HepG2 (cell line): ENCODE measurements around the gene DLST. TPM values are rescaled to one million over a fixed set of nuclear protein-coding genes. Genes with fewer than 3 reads are reported as not detected.

Source experiments
- CEBPG ChIP-seq: IDR thresholded peaks from 2 replicates; pipeline ENCODE4 v1.6.1; 2016
- CENPT ChIP-seq: sonication (generic); formaldehyde crosslinking; IDR thresholded peaks from 2 replicates; pipeline ENCODE4 v1.8.0; 2022; ENCODE audit warnings: low read depth, mild to moderate bottlenecking, moderate library complexity, missing genetic modification reagents
- CHCHD3 ChIP-seq: sonication (generic); formaldehyde crosslinking; IDR thresholded peaks from 2 replicates; pipeline ENCODE4 v1.8.0; 2022; ENCODE audit warnings: mild to moderate bottlenecking, missing genetic modification reagents, moderate library complexity
- EED ChIP-seq: sonication (generic); formaldehyde crosslinking; IDR thresholded peaks from 2 replicates; pipeline ENCODE4 v1.5.0; 2020; ENCODE audit warnings: mild to moderate bottlenecking, missing genetic modification reagents
- FOSL1 ChIP-seq: sonication (generic); formaldehyde crosslinking; IDR thresholded peaks from 2 replicates; pipeline ENCODE4 v1.9.0; 2021; ENCODE audit warnings: missing genetic modification reagents, borderline replicate concordance
- FOXC1 ChIP-seq: sonication (generic); formaldehyde crosslinking; IDR thresholded peaks from 2 replicates; pipeline ENCODE4 v1.8.0; 2022; ENCODE audit warnings: mild to moderate bottlenecking, missing genetic modification reagents, borderline replicate concordance
- GZF1 ChIP-seq: sonication (generic); formaldehyde crosslinking; IDR thresholded peaks from 2 replicates; pipeline ENCODE4 v1.5.1; 2020; ENCODE audit warnings: mild to moderate bottlenecking, missing genetic modification reagents
- HIC2 ChIP-seq: sonication (generic); formaldehyde crosslinking; IDR thresholded peaks from 2 replicates; pipeline ENCODE4 v1.9.0; 2022; ENCODE audit warnings: low read depth, missing genetic modification reagents
- KAT7 ChIP-seq: IDR thresholded peaks from 2 replicates; pipeline ENCODE4 v1.6.1; 2018; ENCODE audit warnings: borderline replicate concordance, missing compliant biosample characterization
- REST ChIP-seq, 2 experiments: IDR thresholded peaks; 2 replicates each; pipeline ENCODE4 v1.6.1; 2011 to 2012; ENCODE audit warnings: low read length in 2 of 2, borderline replicate concordance in 1 of 2, low read depth in 1 of 2, mild to moderate bottlenecking in 1 of 2, moderate library complexity in 1 of 2
- ZNF3 ChIP-seq: IDR thresholded peaks from 2 replicates; pipeline ENCODE4 v1.7.0; 2017; ENCODE audit warnings: inconsistent platforms
- ZNF318 ChIP-seq: sonication (generic); formaldehyde crosslinking; IDR thresholded peaks from 2 replicates; pipeline ENCODE4 v1.4.0; 2020; ENCODE audit warnings: mild to moderate bottlenecking, missing genetic modification reagents
- ZNF556 ChIP-seq: sonication (generic); formaldehyde crosslinking; IDR thresholded peaks from 2 replicates; pipeline ENCODE4 v1.4.0; 2020; ENCODE audit warnings: mild to moderate bottlenecking, missing genetic modification reagents, borderline replicate concordance
- ZNF576 ChIP-seq: sonication (generic); formaldehyde crosslinking; IDR thresholded peaks from 2 replicates; pipeline ENCODE4 v1.4.0; 2020; ENCODE audit warnings: mild to moderate bottlenecking, missing genetic modification reagents
- ZNF589 ChIP-seq: sonication (generic); formaldehyde crosslinking; conservative IDR thresholded peaks from 2 replicates; pipeline ENCODE4 v1.8.0; 2022; ENCODE audit warnings: mild to moderate bottlenecking, moderate library complexity, missing genetic modification reagents
- ZNF678 ChIP-seq: sonication (generic); formaldehyde crosslinking; IDR thresholded peaks from 2 replicates; pipeline ENCODE4 v1.4.0; 2020; ENCODE audit warnings: mild to moderate bottlenecking, missing genetic modification reagents
- polyA plus RNA-seq, 8 experiments: library from polyadenylated mRNA; depleted of rRNA in 3 of 8; stranded (reverse) in 7 of 8; unstranded in 1 of 8; fragments of >200 nt; fragmentation: Illumina TruSeq in 4 of 8; extraction: Trizol in 4 of 8; gene quantifications; 2 replicates each; pipeline versions ENCODE4 v1.2.1 to v1.2.3, GENCODE V29; 2011 to 2016; ENCODE audit warnings: low read depth in 4 of 8, missing spikeins in 1 of 8, mixed read lengths in 1 of 8; ENCODE audit not compliant: insufficient read depth in 1 of 8
- total RNA-seq, 5 experiments: library from RNA; depleted of rRNA; stranded (reverse); fragments of >200 nt; fragmentation: Illumina TruSeq; extraction: Trizol; gene quantifications; 2 replicates each; pipeline ENCODE4 v1.2.3, GENCODE V29; 2016; ENCODE audit warnings: low read depth in 1 of 5

DLST gene
- total and polyA plus RNA-seq, 2 of the 13 experiments (the other 11 are each of a cell fraction or from before 2014, with no cell fraction given), result 56.5 to 94.3 TPM

- TF ChIP-seq ZNF576 (CRISPR knock-in tag) (no peak), CEBPG (CRISPR knock-in tag) (no peak), CHCHD3 (CRISPR knock-in tag) (no peak), CENPT (CRISPR knock-in tag) (no peak), REST (IDR thresholded peaks at IDR 0.05; ENCODE audit: borderline replicate concordance in 1 of 2, low read depth in 1 of 2, low read length in 2 of 2) (no peak), EED (no peak), GZF1 (no peak), FOXC1 (CRISPR knock-in tag) (peak; percentile 72; the same call in 1 of the 2 replicates), ZNF3 (CRISPR knock-in tag) (no peak), ZNF678 (CRISPR knock-in tag) (no peak), ZNF589 (no peak), ZNF556 (CRISPR knock-in tag) (peak; percentile 36; the same call in 1 of the 2 replicates), HIC2 (no peak), FOSL1 (CRISPR knock-in tag) (no peak), KAT7 (CRISPR knock-in tag) (peak; percentile 52; the same call in 1 of the 2 replicates), ZNF318 (CRISPR knock-in tag) (no peak)
Observed at GRCh38 chr14:74922752-74923401, 41.2 kb downstream of the DLST start, which contains the start of gene RPS6KL1 (continued).
